ENCODE results near the gene CYP2E1.

The CYP2E1 gene

GRCh38 chr10:133526957-133527588 is at the start of gene CYP2E1:
Gene CYP2E1, plus strand, starts transcription at chr10:133527363. Its CDS starts 33 bp downstream, at chr10:133527396.
- DNase-seq (ENCODE audit: extremely low spot score) = no peak
- CTCF ChIA-PET = no interaction called here
- POLR2A ChIA-PET = no interaction called here
- TF ChIP-seq BHLHE40 (IDR thresholded peaks at IDR 0.05; ENCODE audit: borderline replicate concordance) (no peak), ELF4 (IDR thresholded peaks at IDR 0.05) (no peak), FOXK2 (IDR thresholded peaks at IDR 0.05) (no peak), SUZ12 (IDR thresholded peaks at IDR 0.05) (no peak), PKNOX1 (IDR thresholded peaks at IDR 0.05) (no peak), L3MBTL2 (conservative IDR thresholded peaks at IDR 0.05) (no peak), ZNF384 (IDR thresholded peaks at IDR 0.05) (no peak), CTBP1 (IDR thresholded peaks at IDR 0.05; ENCODE audit: borderline replicate concordance) (no peak), FOXA1 (IDR thresholded peaks at IDR 0.05) (no peak), LEF1 (IDR thresholded peaks at IDR 0.05; ENCODE audit: borderline replicate concordance) (no peak), ARNT (IDR thresholded peaks at IDR 0.05) (no peak), TARDBP (IDR thresholded peaks at IDR 0.05) (no peak), HDGF (IDR thresholded peaks at IDR 0.05; ENCODE audit: borderline replicate concordance) (no peak), SP1 (IDR thresholded peaks at IDR 0.05) (no peak), NFRKB (IDR thresholded peaks at IDR 0.05) (no peak), FOXM1 (IDR thresholded peaks at IDR 0.05; ENCODE audit: borderline replicate concordance) (no peak)

- POLR2A ChIA-PET = no interaction called here
- CTCF ChIA-PET = no interaction called here
- no peak for TF ChIP-seq ZNF384 (IDR thresholded peaks at IDR 0.05)
- no peak for TF ChIP-seq HDGF (IDR thresholded peaks at IDR 0.05; ENCODE audit: borderline replicate concordance)
- TF ChIP-seq CTBP1 (IDR thresholded peaks at IDR 0.05; ENCODE audit: borderline replicate concordance) = no peak
- no peak for TF ChIP-seq PKNOX1 (IDR thresholded peaks at IDR 0.05)
- no peak for TF ChIP-seq BHLHE40 (IDR thresholded peaks at IDR 0.05; ENCODE audit: borderline replicate concordance)
- no peak for TF ChIP-seq FOXK2 (IDR thresholded peaks at IDR 0.05)
- no peak for TF ChIP-seq NFRKB (IDR thresholded peaks at IDR 0.05)
- TF ChIP-seq SP1 (IDR thresholded peaks at IDR 0.05) = no peak
- no peak for TF ChIP-seq FOXM1 (IDR thresholded peaks at IDR 0.05; ENCODE audit: borderline replicate concordance)
- peak; percentile 12 for DNase-seq (ENCODE audit: extremely low spot score)
These were observed 46.0 kb upstream of the CYP2E1 start for GRCh38 chr10:133481086-133481643.

GRCh38 chr10:133481657-133482056 is 45.5 kb upstream of the CYP2E1 start:
- TF ChIP-seq BHLHE40 (IDR thresholded peaks at IDR 0.05; ENCODE audit: borderline replicate concordance) = no peak
- TF ChIP-seq HDGF (IDR thresholded peaks at IDR 0.05; ENCODE audit: borderline replicate concordance) = no peak
- no peak for TF ChIP-seq PKNOX1 (IDR thresholded peaks at IDR 0.05)
- no peak for TF ChIP-seq SUZ12 (IDR thresholded peaks at IDR 0.05)
- TF ChIP-seq FOXA1 (IDR thresholded peaks at IDR 0.05) = no peak
- TF ChIP-seq TARDBP (IDR thresholded peaks at IDR 0.05) = no peak
- no peak for TF ChIP-seq FOXM1 (IDR thresholded peaks at IDR 0.05; ENCODE audit: borderline replicate concordance)
- TF ChIP-seq SP1 (IDR thresholded peaks at IDR 0.05) = no peak
- TF ChIP-seq L3MBTL2 (conservative IDR thresholded peaks at IDR 0.05) = no peak
- no peak for TF ChIP-seq ARNT (IDR thresholded peaks at IDR 0.05)
- no peak for TF ChIP-seq ELF4 (IDR thresholded peaks at IDR 0.05)
- TF ChIP-seq FOXK2 (IDR thresholded peaks at IDR 0.05) = no peak
- no peak for TF ChIP-seq CTBP1 (IDR thresholded peaks at IDR 0.05; ENCODE audit: borderline replicate concordance)
- no peak for TF ChIP-seq LEF1 (IDR thresholded peaks at IDR 0.05; ENCODE audit: borderline replicate concordance)
- no peak for TF ChIP-seq ZNF384 (IDR thresholded peaks at IDR 0.05)
- no peak for TF ChIP-seq NFRKB (IDR thresholded peaks at IDR 0.05)
- POLR2A ChIA-PET = no interaction called here
- CTCF ChIA-PET = no interaction called here
- DNase-seq (ENCODE audit: extremely low spot score) = peak; percentile 7

GRCh38 chr10:133484818-133485217 is 42.3 kb upstream of the CYP2E1 start:
- no peak for DNase-seq (ENCODE audit: extremely low spot score)
- TF ChIP-seq ZNF384 (IDR thresholded peaks at IDR 0.05) (no peak), ARNT (IDR thresholded peaks at IDR 0.05) (no peak), L3MBTL2 (conservative IDR thresholded peaks at IDR 0.05) (no peak), FOXM1 (IDR thresholded peaks at IDR 0.05; ENCODE audit: borderline replicate concordance) (no peak), PKNOX1 (IDR thresholded peaks at IDR 0.05) (no peak), FOXA1 (IDR thresholded peaks at IDR 0.05) (no peak), ELF4 (IDR thresholded peaks at IDR 0.05) (no peak), SUZ12 (IDR thresholded peaks at IDR 0.05) (no peak), SP1 (IDR thresholded peaks at IDR 0.05) (no peak), FOXK2 (IDR thresholded peaks at IDR 0.05) (no peak), CTBP1 (IDR thresholded peaks at IDR 0.05; ENCODE audit: borderline replicate concordance) (no peak), LEF1 (IDR thresholded peaks at IDR 0.05; ENCODE audit: borderline replicate concordance) (no peak), HDGF (IDR thresholded peaks at IDR 0.05; ENCODE audit: borderline replicate concordance) (no peak), TARDBP (IDR thresholded peaks at IDR 0.05) (no peak)
- POLR2A ChIA-PET = no interaction called here
- CTCF ChIA-PET = no interaction called here

GRCh38 chr10:133487085-133487484 is 40.1 kb upstream of the CYP2E1 start:
- no peak for DNase-seq (ENCODE audit: extremely low spot score)
- CTCF ChIA-PET = no interaction called here
- POLR2A ChIA-PET = no interaction called here
- TF ChIP-seq PKNOX1 (IDR thresholded peaks at IDR 0.05) (no peak), FOXM1 (IDR thresholded peaks at IDR 0.05; ENCODE audit: borderline replicate concordance) (no peak), SUZ12 (IDR thresholded peaks at IDR 0.05) (no peak), FOXA1 (IDR thresholded peaks at IDR 0.05) (no peak), ELF4 (IDR thresholded peaks at IDR 0.05) (no peak), FOXK2 (IDR thresholded peaks at IDR 0.05) (no peak), CTBP1 (IDR thresholded peaks at IDR 0.05; ENCODE audit: borderline replicate concordance) (no peak), TARDBP (IDR thresholded peaks at IDR 0.05) (no peak), ZNF384 (IDR thresholded peaks at IDR 0.05) (no peak), NFRKB (IDR thresholded peaks at IDR 0.05) (no peak), ARNT (IDR thresholded peaks at IDR 0.05) (no peak), BHLHE40 (IDR thresholded peaks at IDR 0.05; ENCODE audit: borderline replicate concordance) (no peak), LEF1 (IDR thresholded peaks at IDR 0.05; ENCODE audit: borderline replicate concordance) (no peak), SP1 (IDR thresholded peaks at IDR 0.05) (no peak), HDGF (IDR thresholded peaks at IDR 0.05; ENCODE audit: borderline replicate concordance) (no peak)

Measured in HEK293T (cell line).